Amniotic epithelial cell (primary cell): ENCODE results near the gene RPS6KB2.
"Not testable (repeated sequence)": the region's sequence is repeated elsewhere in the genome, so short reads cannot be mapped to it uniquely, and the experiment has no call there.

Source experiments
- DNase-seq: peaks from one replicate; pipeline ENCODE4 v3.0.0-alpha.2; 2010; ENCODE audit warnings: low read depth

RPS6KB2 gene

GRCh38 chr11:67410984-67411784, 17.1 kb upstream of the RPS6KB2 start:
- DNase-seq, result no peak

GRCh38 chr11:67411785-67412152, 16.5 kb upstream of the RPS6KB2 start:
- no peak for DNase-seq

- DNase-seq, result no peak
Observed at GRCh38 chr11:67412495-67413179, 15.7 kb upstream of the RPS6KB2 start.

- no peak for DNase-seq
Observed at GRCh38 chr11:67413266-67413849, 14.9 kb upstream of the RPS6KB2 start.

GRCh38 chr11:67415501-67416304, 12.6 kb upstream of the RPS6KB2 start, which contains the start of gene CARNS1:
Gene CARNS1, plus strand, starts transcription at chr11:67415678. Its CDS starts 522 bp downstream, at chr11:67416200.
- DNase-seq, result no peak

GRCh38 chr11:67416416-67417335, 11.6 kb upstream of the RPS6KB2 start:
- peak; percentile 36 for DNase-seq

GRCh38 chr11:67417425-67417824, 10.9 kb upstream of the RPS6KB2 start:
- DNase-seq, result no peak

GRCh38 chr11:67418476-67419281, 9.6 kb upstream of the RPS6KB2 start:
- DNase-seq, result no peak

- no peak for DNase-seq
Observed at GRCh38 chr11:67419325-67420049, 8.8 kb upstream of the RPS6KB2 start.

GRCh38 chr11:67420147-67420645, 8.1 kb upstream of the RPS6KB2 start:
- no peak for DNase-seq

GRCh38 chr11:67420646-67421429, 7.5 kb upstream of the RPS6KB2 start:
- DNase-seq, result peak; percentile 77

GRCh38 chr11:67421430-67422031, 6.8 kb upstream of the RPS6KB2 start:
- no peak for DNase-seq

GRCh38 chr11:67422891-67423290, 5.4 kb upstream of the RPS6KB2 start:
- no peak for DNase-seq

GRCh38 chr11:67423466-67423865, 4.8 kb upstream of the RPS6KB2 start:
- no peak for DNase-seq

- no peak for DNase-seq
Observed at GRCh38 chr11:67423891-67424613, 4.2 kb upstream of the RPS6KB2 start.

GRCh38 chr11:67427364-67427859, 882 bp upstream of the RPS6KB2 start:
- DNase-seq, result not testable (repeated sequence)

- DNase-seq, result no peak
Observed at GRCh38 chr11:67429038-67429668, 859 bp downstream of the RPS6KB2 start.
